T-helper 17 cell (primary cell): ENCODE data around the gene CGB1. TPM values are rescaled to one million over a fixed set of nuclear protein-coding genes. Genes with fewer than 3 reads are reported as not detected.
"Not testable (repeated sequence)": the region's sequence is repeated elsewhere in the genome, so short reads cannot be mapped to it uniquely, and the experiment has no call there.

Experiments
- ATAC-seq: fragments of 150-1000 bp; cut with Tn5 transposase; 2 replicates; pipeline ENCODE4 v1.10.0; 2021; ENCODE audit warnings: mild to moderate bottlenecking, moderate library complexity
- DNase-seq, 3 donors: peaks; one replicate each; pipeline versions ENCODE4 v3.0.0 to v3.0.0-alpha.2; 2020 to 2021
- H3K9me3 ChIP-seq: one replicate; pipeline ENCODE4 v1.7.0; 2013; ENCODE audit warnings: low read length, mild to moderate bottlenecking; ENCODE audit not compliant: control insufficient read depth, poor library complexity, severe bottlenecking
- H3K27ac Mint-ChIP-seq: one replicate; pipeline ENCODE4 v1.8.0; 2022; ENCODE audit warnings: mild to moderate bottlenecking, moderate library complexity, mixed read lengths
- H3K27me3 Mint-ChIP-seq: one replicate; pipeline ENCODE4 v1.8.0; 2022; ENCODE audit warnings: mixed read lengths
- H3K36me3 Mint-ChIP-seq: one replicate; pipeline ENCODE4 v1.8.0; 2022; ENCODE audit warnings: low read depth, mixed read lengths
- H3K4me1 Mint-ChIP-seq: one replicate; pipeline ENCODE4 v1.8.0; 2022; ENCODE audit warnings: mild to moderate bottlenecking, mixed read lengths
- H3K4me3 Mint-ChIP-seq: one replicate; pipeline ENCODE4 v1.8.0; 2022; ENCODE audit warnings: mild to moderate bottlenecking, moderate library complexity, mixed read lengths
- total RNA-seq, 4 donors: library from RNA in 2 of 4; stranded (reverse) in 2 of 4; gene quantifications; one replicate each; pipeline ENCODE4 v1.2.3 and lab custom pipeline; 2022 to 2026

The CGB1 gene
- total RNA-seq, 2 donors from 2014 or later = not detected

GRCh38 chr19:49067554-49067953 is 30.9 kb upstream of the CGB1 start:
- ATAC-seq (no peak), DNase-seq (no peak)
- no peak overlapping the region for H3K4me3 Mint-ChIP-seq
- H3K36me3 Mint-ChIP-seq = peaks cover 9% of the 10 kb centered on the region
- H3K27me3 Mint-ChIP-seq = peaks cover 55% of the 10 kb centered on the region
- no peaks in the 10 kb centered on the region for H3K9me3 ChIP-seq
- H3K4me1 Mint-ChIP-seq = peaks cover 4% of the 10 kb centered on the region
- H3K27ac Mint-ChIP-seq = no peak overlapping the region

GRCh38 chr19:49065905-49066512 is 29.3 kb upstream of the CGB1 start:
- H3K27me3 Mint-ChIP-seq = peaks cover 64% of the 10 kb centered on the region
- no peak for ATAC-seq

GRCh38 chr19:49064768-49065611 is 28.3 kb upstream of the CGB1 start, which contains the start of gene NTF4:
Gene NTF4 (minus strand): TSS chr19:49064818. CDS start chr19:49061997, 2,821 bp downstream.
- Mint-ChIP-seq H3K27me3 (peaks cover 61% of the 10 kb centered on the region), H3K4me3 (peak within 1 kb of the TSS; percentile 55), H3K4me1 (peaks cover 4% of the 10 kb centered on the region), H3K36me3 (peaks cover 11% of the 10 kb centered on the region), H3K27ac (no peak within 1 kb of the TSS)
- H3K9me3 ChIP-seq = no peaks in the 10 kb centered on the region
- no peak for DNase-seq
- ATAC-seq = no peak

More at GRCh38 chr19:49065905-49066512, 29.3 kb upstream of the CGB1 start:
- Mint-ChIP-seq H3K36me3 (peaks cover 9% of the 10 kb centered on the region), H3K4me1 (peaks cover 4% of the 10 kb centered on the region), H3K4me3 (peak overlapping the region; percentile 45), H3K27ac (no peak overlapping the region)
- no peaks in the 10 kb centered on the region for H3K9me3 ChIP-seq
- DNase-seq = no peak

GRCh38 chr19:49064029-49064629 is 27.4 kb upstream of the CGB1 start:
- Mint-ChIP-seq H3K4me1 (peaks cover 4% of the 10 kb centered on the region), H3K27me3 (peaks cover 64% of the 10 kb centered on the region), H3K27ac (no peak overlapping the region), H3K4me3 (no peak overlapping the region), H3K36me3 (peaks cover 15% of the 10 kb centered on the region)
- DNase-seq (no peak), ATAC-seq (no peak)
- H3K9me3 ChIP-seq = no peaks in the 10 kb centered on the region

GRCh38 chr19:49061445-49061844 is 24.8 kb upstream of the CGB1 start:
- Mint-ChIP-seq H3K27ac (no peak overlapping the region), H3K36me3 (peaks cover 13% of the 10 kb centered on the region), H3K4me3 (no peak overlapping the region), H3K4me1 (peaks cover 20% of the 10 kb centered on the region), H3K27me3 (peaks cover 63% of the 10 kb centered on the region)
- no peaks in the 10 kb centered on the region for H3K9me3 ChIP-seq
- no peak for DNase-seq
- ATAC-seq = no peak

GRCh38 chr19:49061000-49061399 is 24.3 kb upstream of the CGB1 start:
- DNase-seq (no peak), ATAC-seq (no peak)
- H3K9me3 ChIP-seq = no peaks in the 10 kb centered on the region
- H3K36me3 Mint-ChIP-seq = peaks cover 13% of the 10 kb centered on the region
- H3K27me3 Mint-ChIP-seq = peaks cover 59% of the 10 kb centered on the region
- H3K4me1 Mint-ChIP-seq = peaks cover 24% of the 10 kb centered on the region
- H3K4me3 Mint-ChIP-seq = no peak overlapping the region
- H3K27ac Mint-ChIP-seq = no peak overlapping the region

GRCh38 chr19:49059053-49059452 is 22.4 kb upstream of the CGB1 start:
- Mint-ChIP-seq H3K27me3 (peaks cover 51% of the 10 kb centered on the region), H3K4me1 (peaks cover 20% of the 10 kb centered on the region), H3K36me3 (peaks cover 9% of the 10 kb centered on the region), H3K27ac (no peak overlapping the region), H3K4me3 (peak overlapping the region; percentile 51)
- ATAC-seq (no peak), DNase-seq (no peak)
- no peaks in the 10 kb centered on the region for H3K9me3 ChIP-seq

- DNase-seq (no peak), ATAC-seq (no peak)
- H3K4me1 Mint-ChIP-seq = peaks cover 20% of the 10 kb centered on the region
- peak overlapping the region; percentile 96 for H3K4me3 Mint-ChIP-seq
- H3K27ac Mint-ChIP-seq = no peak overlapping the region
- peaks cover 9% of the 10 kb centered on the region for H3K36me3 Mint-ChIP-seq
- H3K9me3 ChIP-seq = no peaks in the 10 kb centered on the region
- H3K27me3 Mint-ChIP-seq = peaks cover 48% of the 10 kb centered on the region
Observed at GRCh38 chr19:49058562-49058961, 21.9 kb upstream of the CGB1 start.

- DNase-seq (peak; percentile 20 to 45 (median 34)), ATAC-seq (peak; percentile 37)
- H3K36me3 Mint-ChIP-seq = peaks cover 9% of the 10 kb centered on the region
- peaks cover 44% of the 10 kb centered on the region for H3K27me3 Mint-ChIP-seq
- peak within 1 kb of the TSS; percentile 96 for H3K4me3 Mint-ChIP-seq
- H3K27ac Mint-ChIP-seq = peak within 1 kb of the TSS; percentile 68
- H3K9me3 ChIP-seq = no peaks in the 10 kb centered on the region
- peaks cover 20% of the 10 kb centered on the region for H3K4me1 Mint-ChIP-seq
Observed at GRCh38 chr19:49057636-49058234, 21.0 kb upstream of the CGB1 start, which contains the start of gene CGB7. Gene CGB7 (minus strand): TSS chr19:49057749. CDS start chr19:49055375, 2,374 bp downstream.

GRCh38 chr19:49056902-49057596 is 20.4 kb upstream of the CGB1 start:
- not testable (repeated sequence) for H3K36me3 Mint-ChIP-seq

GRCh38 chr19:49056101-49056901 is 19.6 kb upstream of the CGB1 start:
- Mint-ChIP-seq H3K27me3 (peaks cover 38% of the 10 kb centered on the region), H3K4me1 (peaks cover 20% of the 10 kb centered on the region), H3K4me3 (peak overlapping the region; percentile 96), H3K27ac (no peak overlapping the region), H3K36me3 (peaks cover 9% of the 10 kb centered on the region)
- DNase-seq (peak; percentile 44 to 58 (median 46)), ATAC-seq (peak; percentile 85)
- H3K9me3 ChIP-seq = no peaks in the 10 kb centered on the region

More at GRCh38 chr19:49056902-49057596, 20.4 kb upstream of the CGB1 start:
- Mint-ChIP-seq H3K4me3 (peak overlapping the region; percentile 96), H3K27ac (peak overlapping the region; percentile 68), H3K4me1 (peaks cover 20% of the 10 kb centered on the region), H3K27me3 (peaks cover 44% of the 10 kb centered on the region)
- ATAC-seq, DNase-seq, H3K9me3 ChIP-seq: not testable (repeated sequence)
